CD4-positive, alpha-beta T cell (primary cell): ENCODE data around the gene AMDHD2. TPM values are rescaled to one million over a fixed set of nuclear protein-coding genes. Genes with fewer than 3 reads are reported as not detected.

Experiments used
- ATAC-seq: fragments of 200-7000 bp; cut with Tn5 transposase; one replicate; pipeline ENCODE4 v1.10.0; 2022; ENCODE audit warnings: mild to moderate bottlenecking; ENCODE audit not compliant: poor library complexity
- CTCF ChIA-PET: fragments of 350-600 bp; sonication (Branson Sonifier 250); formaldehyde crosslinking; loops from one replicate; lab custom pipeline; 2021; ENCODE audit warnings: antibody characterized with exemption, inconsistent platforms; lab: Charles Lee
- POLR2A ChIA-PET: fragments of 350-600 bp; sonication (Branson Sonifier 250); formaldehyde crosslinking; loops from one replicate; lab custom pipeline; 2021; ENCODE audit warnings: antibody characterized with exemption, inconsistent platforms; lab: Charles Lee
- DNase-seq, 14 experiments: peaks; one replicate each; pipeline ENCODE4 v3.0.0-alpha.2; 2013 to 2020; ENCODE audit warnings: mixed read lengths in 2 of 14
- H3K27ac ChIP-seq, 2 donors: one replicate each; pipeline versions ENCODE4 v1.5.1 to v1.7.0; 2013; ENCODE audit warnings: low read length in 2 of 2, low read depth in 1 of 2, mild to moderate bottlenecking in 1 of 2
- H3K27me3 ChIP-seq, 2 experiments: 1 replicate in 1 of 2; 2 replicates in 1 of 2; pipeline versions ENCODE4 v1.6.1 to v1.7.0; 2013; ENCODE audit warnings: low read length in 2 of 2, control low read depth in 1 of 2, mild to moderate bottlenecking in 1 of 2, moderate library complexity in 1 of 2; ENCODE audit not compliant: insufficient read depth in 2 of 2, control insufficient read depth in 1 of 2
- H3K36me3 ChIP-seq: one replicate; pipeline ENCODE4 v1.6.1; 2013; ENCODE audit warnings: low read length, control low read depth; ENCODE audit not compliant: insufficient read depth
- H3K4me1 ChIP-seq: one replicate; pipeline ENCODE4 v1.6.1; 2013; ENCODE audit warnings: low read length, control low read depth; ENCODE audit not compliant: insufficient read depth
- H3K4me3 ChIP-seq: one replicate; pipeline ENCODE4 v1.5.1; 2013; ENCODE audit warnings: mild to moderate bottlenecking, low read length, moderate library complexity
- H3K9me3 ChIP-seq, 2 experiments: 1 replicate in 1 of 2; 2 replicates in 1 of 2; pipeline versions ENCODE4 v1.6.1 to v1.7.0; 2013; ENCODE audit warnings: low read length in 2 of 2, mild to moderate bottlenecking in 2 of 2, control low read depth in 1 of 2, moderate library complexity in 1 of 2; ENCODE audit not compliant: control insufficient read depth in 1 of 2, insufficient read depth in 1 of 2
- H3K27ac Mint-ChIP-seq: one replicate; pipeline ENCODE4 v1.8.0; 2020; ENCODE audit warnings: mixed read lengths
- H3K27me3 Mint-ChIP-seq: one replicate; pipeline ENCODE4 v1.8.0; 2021; ENCODE audit warnings: mixed read lengths
- H3K36me3 Mint-ChIP-seq: one replicate; pipeline ENCODE4 v1.8.0; 2021; ENCODE audit warnings: low read depth, mixed read lengths
- H3K4me1 Mint-ChIP-seq: one replicate; pipeline ENCODE4 v1.8.0; 2021; ENCODE audit warnings: low read depth, mixed read lengths
- H3K4me3 Mint-ChIP-seq: one replicate; pipeline ENCODE4 v1.8.0; 2020; ENCODE audit warnings: mild to moderate bottlenecking, mixed read lengths
- H3K9me3 Mint-ChIP-seq: one replicate; pipeline ENCODE4 v1.8.0; 2020; ENCODE audit warnings: mixed read lengths
- CTCF ChIP-seq: fragments of 200-600 bp; IDR thresholded peaks from one replicate; pipeline ENCODE4 v1.8.0; 2022; ENCODE audit warnings: antibody characterized with exemption, mild to moderate bottlenecking
- intact Hi-C, 2 experiments: fragments of 100-400 bp; cut with DNase I in 1 of 2; cut with micrococcal nuclease in 1 of 2; formaldehyde crosslinking; loops; one replicate each; pipeline versions ENCODE4 v1.15.1 to v1.9.0; 2023 to 2025; cut with DNase I, micrococcal nuclease
- total RNA-seq, 174 experiments: library from RNA in 2 of 174; stranded (reverse) in 2 of 174; gene quantifications; one replicate each; pipeline ENCODE4 v1.2.3 and lab custom pipeline; 2021 to 2026

Gene AMDHD2
- total RNA-seq, 2 experiments from 2014 or later, result 171 to 177 TPM

- TF ChIP-seq CTCF, result no peak
- peaks cover 44 to 59% of the 10 kb centered on the region in 2 experiments for H3K27me3 ChIP-seq
- H3K9me3 ChIP-seq, result peaks cover 0 to 11% of the 10 kb centered on the region in 2 experiments
- H3K4me1 Mint-ChIP-seq, result peaks cover 10% of the 10 kb centered on the region
- POLR2A ChIA-PET, result interaction anchor here (0.6 kb wide), 1 partner anchor 664 kb away, joined by 3 read pairs; no protein-coding TSS in a partner anchor
- H3K27me3 Mint-ChIP-seq, result peaks cover 34% of the 10 kb centered on the region
- DNase-seq (no peak), ATAC-seq (no peak)
- no peak overlapping the region for H3K4me3 Mint-ChIP-seq
- peaks cover 55% of the 10 kb centered on the region for H3K4me1 ChIP-seq
- H3K9me3 Mint-ChIP-seq, result no peaks in the 10 kb centered on the region
- intact Hi-C loops, result loop anchor here in 1 of 2 experiments (5.0 kb wide), 1 partner anchor 40 kb away; no protein-coding TSS in a partner anchor
- no peaks in the 10 kb centered on the region for H3K36me3 Mint-ChIP-seq
- H3K27ac Mint-ChIP-seq, result no peak overlapping the region
- no peak overlapping the region for H3K4me3 ChIP-seq
- H3K27ac ChIP-seq, result no peak overlapping the region
- CTCF ChIA-PET, result no interaction called here
- no peaks in the 10 kb centered on the region for H3K36me3 ChIP-seq
Observed at GRCh38 chr16:2471653-2472487, 48.3 kb upstream of the AMDHD2 start.

- Histone ChIP-seq H3K4me1 (peaks cover 50% of the 10 kb centered on the region), H3K27ac (no peak overlapping the region), H3K27me3 (peaks cover 44 to 53% of the 10 kb centered on the region in 2 experiments), H3K4me3 (no peak overlapping the region), H3K9me3 (peaks cover 0 to 11% of the 10 kb centered on the region in 2 experiments), H3K36me3 (no peaks in the 10 kb centered on the region)
- DNase-seq, result no peak
- intact Hi-C loops, result loop anchor here in 1 of 2 experiments (5.0 kb wide), 1 partner anchor 40 kb away; no protein-coding TSS in a partner anchor
- no peak for TF ChIP-seq CTCF
- H3K4me3 Mint-ChIP-seq, result no peak overlapping the region
- ChIA-PET CTCF (no interaction called here), POLR2A (no interaction called here)
- peaks cover 28% of the 10 kb centered on the region for H3K27me3 Mint-ChIP-seq
- H3K9me3 Mint-ChIP-seq, result no peaks in the 10 kb centered on the region
- no peak for ATAC-seq
- peaks cover 13% of the 10 kb centered on the region for H3K4me1 Mint-ChIP-seq
- no peaks in the 10 kb centered on the region for H3K36me3 Mint-ChIP-seq
- H3K27ac Mint-ChIP-seq, result no peak overlapping the region
Observed at GRCh38 chr16:2472488-2472864, 47.7 kb upstream of the AMDHD2 start.

GRCh38 chr16:2472885-2473445 lies 47.2 kb upstream of the AMDHD2 start:
- H3K27ac ChIP-seq, result no peak overlapping the region
- Mint-ChIP-seq H3K9me3 (no peaks in the 10 kb centered on the region), H3K27me3 (peaks cover 28% of the 10 kb centered on the region), H3K36me3 (no peaks in the 10 kb centered on the region), H3K27ac (no peak overlapping the region), H3K4me1 (peaks cover 13% of the 10 kb centered on the region), H3K4me3 (peak overlapping the region; percentile 89)
- H3K27me3 ChIP-seq, result peaks cover 44 to 53% of the 10 kb centered on the region in 2 experiments
- H3K9me3 ChIP-seq, result peaks cover 0 to 11% of the 10 kb centered on the region in 2 experiments
- H3K4me3 ChIP-seq, result peak overlapping the region; percentile 10
- no peak for TF ChIP-seq CTCF
- no peaks in the 10 kb centered on the region for H3K36me3 ChIP-seq
- DNase-seq (no peak), ATAC-seq (no peak)
- ChIA-PET CTCF (no interaction called here), POLR2A (interaction anchor here (1.0 kb wide), 1 partner anchor 13 kb away, joined by 3 read pairs; the partner anchor contains the start of gene TEDC2)
- intact Hi-C loops, result loop anchor here in 1 of 2 experiments (5.0 kb wide), 1 partner anchor 41 kb away; no protein-coding TSS in a partner anchor
- peaks cover 48% of the 10 kb centered on the region for H3K4me1 ChIP-seq
